HepG2 (cell line): Measurements from ENCODE around the gene MAT2A. TPM values are rescaled to one million over a fixed set of nuclear protein-coding genes. Genes with fewer than 3 reads are reported as not detected.

Source experiments
- KLF12 ChIP-seq: sonication (generic); formaldehyde crosslinking; IDR thresholded peaks from 2 replicates; pipeline ENCODE4 v1.4.0; 2020; ENCODE audit warnings: missing genetic modification reagents, borderline replicate concordance
- NFKB2 ChIP-seq: sonication (generic); formaldehyde crosslinking; IDR thresholded peaks from 2 replicates; pipeline ENCODE4 v1.4.0; 2020; ENCODE audit warnings: missing genetic modification reagents, borderline replicate concordance
- NPAS2 ChIP-seq: sonication (generic); formaldehyde crosslinking; IDR thresholded peaks from 2 replicates; pipeline ENCODE4 v1.8.0; 2022; ENCODE audit warnings: mild to moderate bottlenecking, missing genetic modification reagents, borderline replicate concordance
- PLSCR1 ChIP-seq: sonication (generic); formaldehyde crosslinking; IDR thresholded peaks from 2 replicates; pipeline ENCODE4 v1.5.0; 2020; ENCODE audit warnings: missing genetic modification reagents, mild to moderate bottlenecking, borderline replicate concordance
- RAD51 ChIP-seq: fragments of 450-650 bp; IDR thresholded peaks from 2 replicates; pipeline ENCODE4 v1.6.1; 2016; ENCODE audit warnings: borderline replicate concordance
- SIX4 ChIP-seq: sonication (generic); formaldehyde crosslinking; IDR thresholded peaks from 2 replicates; pipeline ENCODE4 v1.4.0; 2020; ENCODE audit warnings: missing genetic modification reagents
- SYNCRIP ChIP-seq: fragments of 200-400 bp; formaldehyde crosslinking; IDR thresholded peaks from 2 replicates; pipeline ENCODE4 v1.6.1; 2018; ENCODE audit warnings: mild to moderate bottlenecking, low read depth, low read length; ENCODE audit not compliant: insufficient read depth
- TAF15 ChIP-seq: fragments of 200-400 bp; formaldehyde crosslinking; IDR thresholded peaks from one replicate; pipeline ENCODE4 v1.6.1; 2018; ENCODE audit warnings: mild to moderate bottlenecking, low read depth, low read length; ENCODE audit not compliant: poor library complexity, severe bottlenecking
- ZBTB3 ChIP-seq: sonication (generic); formaldehyde crosslinking; IDR thresholded peaks from 2 replicates; pipeline ENCODE4 v1.4.0; 2020; ENCODE audit warnings: low read depth, mild to moderate bottlenecking, moderate library complexity, missing genetic modification reagents, borderline replicate concordance
- ZFP90 ChIP-seq: sonication (generic); formaldehyde crosslinking; IDR thresholded peaks from 2 replicates; pipeline ENCODE4 v1.8.0; 2022; ENCODE audit warnings: missing genetic modification reagents, mild to moderate bottlenecking, inconsistent platforms, borderline replicate concordance
- ZNF546 ChIP-seq: sonication (generic); formaldehyde crosslinking; conservative IDR thresholded peaks from 2 replicates; pipeline ENCODE4 v1.8.1; 2023; ENCODE audit warnings: mild to moderate bottlenecking, missing genetic modification reagents
- polyA plus RNA-seq, 8 experiments: library from polyadenylated mRNA; depleted of rRNA in 3 of 8; stranded (reverse) in 7 of 8; unstranded in 1 of 8; fragments of >200 nt; fragmentation: Illumina TruSeq in 4 of 8; extraction: Trizol in 4 of 8; gene quantifications; 2 replicates each; pipeline versions ENCODE4 v1.2.1 to v1.2.3, GENCODE V29; 2011 to 2016; ENCODE audit warnings: low read depth in 4 of 8, missing spikeins in 1 of 8, mixed read lengths in 1 of 8; ENCODE audit not compliant: insufficient read depth in 1 of 8
- total RNA-seq, 5 experiments: library from RNA; depleted of rRNA; stranded (reverse); fragments of >200 nt; fragmentation: Illumina TruSeq; extraction: Trizol; gene quantifications; 2 replicates each; pipeline ENCODE4 v1.2.3, GENCODE V29; 2016; ENCODE audit warnings: low read depth in 1 of 5
- TF ChIP-seq, protein P1 (sequence below): sonication (generic); formaldehyde crosslinking; IDR thresholded peaks from 2 replicates; pipeline ENCODE4 v1.5.0; 2020; ENCODE audit warnings: missing genetic modification reagents, mild to moderate bottlenecking, borderline replicate concordance
- TF ChIP-seq, protein P2 (sequence below): sonication (generic); formaldehyde crosslinking; IDR thresholded peaks from 2 replicates; pipeline ENCODE4 v1.9.0; 2021; ENCODE audit warnings: missing genetic modification reagents, mild to moderate bottlenecking, borderline replicate concordance
- TF ChIP-seq, protein P3 (sequence below): sonication (generic); formaldehyde crosslinking; IDR thresholded peaks from 2 replicates; pipeline ENCODE4 v1.4.0; 2020; ENCODE audit warnings: mild to moderate bottlenecking, missing genetic modification reagents, borderline replicate concordance
- TF ChIP-seq, protein P4 (sequence below): sonication (generic); formaldehyde crosslinking; IDR thresholded peaks from 2 replicates; pipeline ENCODE4 v1.4.0; 2020; ENCODE audit warnings: missing genetic modification reagents, low read depth, mild to moderate bottlenecking, borderline replicate concordance
- TF ChIP-seq, protein P5 (sequence below): sonication (generic); formaldehyde crosslinking; IDR thresholded peaks from 2 replicates; pipeline ENCODE4 v1.4.0; 2020; ENCODE audit warnings: mild to moderate bottlenecking, missing genetic modification reagents

Gene MAT2A
- total and polyA plus RNA-seq, 2 of the 13 experiments (the other 11 are each of a cell fraction or from before 2014, with no cell fraction given): 155 to 331 TPM

DNA sequence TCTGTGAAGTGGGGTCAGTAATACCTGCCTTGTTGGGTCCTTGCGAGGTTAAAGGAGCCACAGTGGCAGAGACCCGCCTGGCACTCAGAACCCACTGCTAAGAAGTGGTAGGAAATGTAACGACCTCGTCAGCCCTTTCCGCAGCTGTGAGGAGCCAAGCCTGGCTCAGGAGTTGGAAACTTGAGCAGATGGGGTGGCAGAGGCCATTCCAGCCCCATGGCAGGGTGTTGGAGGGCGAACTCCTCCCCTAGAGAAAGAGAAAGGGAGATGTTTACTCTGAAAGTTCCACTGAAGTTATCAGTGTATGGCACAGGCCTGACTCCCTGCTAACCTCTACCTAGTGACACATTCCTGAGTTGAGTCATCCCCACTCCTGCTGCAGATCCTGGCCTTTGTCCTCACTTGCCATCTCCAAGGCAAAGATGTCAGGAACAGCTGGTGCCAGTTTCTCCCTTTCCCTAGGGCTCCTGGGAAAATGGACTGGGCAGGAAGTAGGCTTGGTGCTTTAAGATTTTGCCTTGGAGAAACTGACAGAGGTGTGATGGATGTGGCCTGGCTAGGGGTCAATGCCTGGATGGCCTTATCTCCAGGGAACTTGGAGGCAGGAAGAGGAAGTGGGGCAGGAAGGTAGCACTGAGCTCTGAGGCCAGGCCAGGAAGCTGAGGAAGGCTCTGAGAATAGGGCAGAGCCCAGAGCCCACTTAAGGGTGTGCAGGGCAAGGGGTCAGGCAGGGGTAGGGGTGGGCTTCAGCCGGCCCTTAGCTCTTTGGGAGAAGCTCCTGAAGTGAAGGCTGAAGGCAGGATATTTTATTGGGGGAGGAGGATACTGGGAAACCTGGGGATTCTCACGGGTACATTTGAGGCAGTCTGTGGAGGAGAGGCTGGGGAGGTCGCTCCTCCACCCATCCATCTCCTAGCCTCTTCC, 46.2 kb downstream of the MAT2A start (continued):
- TF ChIP-seq TAF15 (no peak), ZNF546 (0 out of 2 replicates have a peak, but pooled peaks have one; percentile 6), RAD51 (no peak; the same call in 1 of the 2 replicates), SIX4 (no peak), PLSCR1 (CRISPR knock-in tag) (no peak), ZBTB3 (CRISPR knock-in tag) (peak; percentile 74; the same call in 1 of the 2 replicates), KLF12 (CRISPR knock-in tag) (0 out of 2 replicates have a peak, but pooled peaks have one; percentile 38), NPAS2 (CRISPR knock-in tag) (no peak), NFKB2 (CRISPR knock-in tag) (no peak; the same call in 1 of the 2 replicates), ZFP90 (CRISPR knock-in tag) (no peak; the same call in 1 of the 2 replicates), SYNCRIP (no peak)
- TF ChIP-seq, protein P1, sequence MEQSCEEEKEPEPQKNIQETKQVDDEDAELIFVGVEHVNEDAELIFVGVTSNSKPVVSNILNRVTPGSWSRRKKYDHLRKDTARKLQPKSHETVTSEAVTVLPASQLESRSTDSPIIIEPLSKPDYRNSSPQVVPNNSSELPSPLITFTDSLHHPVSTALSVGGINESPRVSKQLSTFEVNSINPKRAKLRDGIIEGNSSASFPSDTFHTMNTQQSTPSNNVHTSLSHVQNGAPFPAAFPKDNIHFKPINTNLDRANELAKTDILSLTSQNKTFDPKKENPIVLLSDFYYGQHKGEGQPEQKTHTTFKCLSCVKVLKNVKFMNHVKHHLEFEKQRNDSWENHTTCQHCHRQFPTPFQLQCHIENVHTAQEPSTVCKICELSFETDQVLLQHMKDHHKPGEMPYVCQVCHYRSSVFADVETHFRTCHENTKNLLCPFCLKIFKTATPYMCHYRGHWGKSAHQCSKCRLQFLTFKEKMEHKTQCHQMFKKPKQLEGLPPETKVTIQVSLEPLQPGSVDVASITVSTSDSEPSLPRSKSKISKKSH (CRISPR knock-in tag): peak; percentile 12; the same call in 1 of the 2 replicates
- TF ChIP-seq, protein P2, sequence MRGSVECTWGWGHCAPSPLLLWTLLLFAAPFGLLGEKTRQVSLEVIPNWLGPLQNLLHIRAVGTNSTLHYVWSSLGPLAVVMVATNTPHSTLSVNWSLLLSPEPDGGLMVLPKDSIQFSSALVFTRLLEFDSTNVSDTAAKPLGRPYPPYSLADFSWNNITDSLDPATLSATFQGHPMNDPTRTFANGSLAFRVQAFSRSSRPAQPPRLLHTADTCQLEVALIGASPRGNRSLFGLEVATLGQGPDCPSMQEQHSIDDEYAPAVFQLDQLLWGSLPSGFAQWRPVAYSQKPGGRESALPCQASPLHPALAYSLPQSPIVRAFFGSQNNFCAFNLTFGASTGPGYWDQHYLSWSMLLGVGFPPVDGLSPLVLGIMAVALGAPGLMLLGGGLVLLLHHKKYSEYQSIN (CRISPR knock-in tag): no peak; the same call in 1 of the 2 replicates
- TF ChIP-seq, protein P3, sequence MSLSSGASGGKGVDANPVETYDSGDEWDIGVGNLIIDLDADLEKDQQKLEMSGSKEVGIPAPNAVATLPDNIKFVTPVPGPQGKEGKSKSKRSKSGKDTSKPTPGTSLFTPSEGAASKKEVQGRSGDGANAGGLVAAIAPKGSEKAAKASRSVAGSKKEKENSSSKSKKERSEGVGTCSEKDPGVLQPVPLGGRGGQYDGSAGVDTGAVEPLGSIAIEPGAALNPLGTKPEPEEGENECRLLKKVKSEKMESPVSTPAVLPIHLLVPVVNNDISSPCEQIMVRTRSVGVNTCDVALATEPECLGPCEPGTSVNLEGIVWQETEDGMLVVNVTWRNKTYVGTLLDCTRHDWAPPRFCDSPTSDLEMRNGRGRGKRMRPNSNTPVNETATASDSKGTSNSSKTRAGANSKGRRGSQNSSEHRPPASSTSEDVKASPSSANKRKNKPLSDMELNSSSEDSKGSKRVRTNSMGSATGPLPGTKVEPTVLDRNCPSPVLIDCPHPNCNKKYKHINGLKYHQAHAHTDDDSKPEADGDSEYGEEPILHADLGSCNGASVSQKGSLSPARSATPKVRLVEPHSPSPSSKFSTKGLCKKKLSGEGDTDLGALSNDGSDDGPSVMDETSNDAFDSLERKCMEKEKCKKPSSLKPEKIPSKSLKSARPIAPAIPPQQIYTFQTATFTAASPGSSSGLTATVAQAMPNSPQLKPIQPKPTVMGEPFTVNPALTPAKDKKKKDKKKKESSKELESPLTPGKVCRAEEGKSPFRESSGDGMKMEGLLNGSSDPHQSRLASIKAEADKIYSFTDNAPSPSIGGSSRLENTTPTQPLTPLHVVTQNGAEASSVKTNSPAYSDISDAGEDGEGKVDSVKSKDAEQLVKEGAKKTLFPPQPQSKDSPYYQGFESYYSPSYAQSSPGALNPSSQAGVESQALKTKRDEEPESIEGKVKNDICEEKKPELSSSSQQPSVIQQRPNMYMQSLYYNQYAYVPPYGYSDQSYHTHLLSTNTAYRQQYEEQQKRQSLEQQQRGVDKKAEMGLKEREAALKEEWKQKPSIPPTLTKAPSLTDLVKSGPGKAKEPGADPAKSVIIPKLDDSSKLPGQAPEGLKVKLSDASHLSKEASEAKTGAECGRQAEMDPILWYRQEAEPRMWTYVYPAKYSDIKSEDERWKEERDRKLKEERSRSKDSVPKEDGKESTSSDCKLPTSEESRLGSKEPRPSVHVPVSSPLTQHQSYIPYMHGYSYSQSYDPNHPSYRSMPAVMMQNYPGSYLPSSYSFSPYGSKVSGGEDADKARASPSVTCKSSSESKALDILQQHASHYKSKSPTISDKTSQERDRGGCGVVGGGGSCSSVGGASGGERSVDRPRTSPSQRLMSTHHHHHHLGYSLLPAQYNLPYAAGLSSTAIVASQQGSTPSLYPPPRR (CRISPR knock-in tag): peak; percentile 39; the same call in 1 of the 2 replicates
- TF ChIP-seq, protein P4, sequence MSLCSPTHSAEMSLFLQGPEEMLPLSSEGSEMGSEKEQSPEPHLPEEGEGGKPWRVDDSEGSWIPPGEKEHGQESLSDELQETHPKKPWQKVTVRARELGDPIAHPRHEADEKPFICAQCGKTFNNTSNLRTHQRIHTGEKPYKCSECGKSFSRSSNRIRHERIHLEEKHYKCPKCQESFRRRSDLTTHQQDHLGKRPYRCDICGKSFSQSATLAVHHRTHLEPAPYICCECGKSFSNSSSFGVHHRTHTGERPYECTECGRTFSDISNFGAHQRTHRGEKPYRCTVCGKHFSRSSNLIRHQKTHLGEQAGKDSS (CRISPR knock-in tag): 0 out of 2 replicates have a peak, but pooled peaks have one; percentile 49
- TF ChIP-seq, protein P5, sequence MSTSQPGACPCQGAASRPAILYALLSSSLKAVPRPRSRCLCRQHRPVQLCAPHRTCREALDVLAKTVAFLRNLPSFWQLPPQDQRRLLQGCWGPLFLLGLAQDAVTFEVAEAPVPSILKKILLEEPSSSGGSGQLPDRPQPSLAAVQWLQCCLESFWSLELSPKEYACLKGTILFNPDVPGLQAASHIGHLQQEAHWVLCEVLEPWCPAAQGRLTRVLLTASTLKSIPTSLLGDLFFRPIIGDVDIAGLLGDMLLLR (CRISPR knock-in tag): no peak
